ENCODE measurements around the gene ZNF385B. TPM values are rescaled to one million over a fixed set of nuclear protein-coding genes. Genes with fewer than 3 reads are reported as not detected.
A peak's percentile ranks its signal among the peaks of the same experiment; 100 is the strongest.

The ZNF385B gene
- total RNA-seq, 1 donor from 2014 or later, result 0.25 TPM

DNA sequence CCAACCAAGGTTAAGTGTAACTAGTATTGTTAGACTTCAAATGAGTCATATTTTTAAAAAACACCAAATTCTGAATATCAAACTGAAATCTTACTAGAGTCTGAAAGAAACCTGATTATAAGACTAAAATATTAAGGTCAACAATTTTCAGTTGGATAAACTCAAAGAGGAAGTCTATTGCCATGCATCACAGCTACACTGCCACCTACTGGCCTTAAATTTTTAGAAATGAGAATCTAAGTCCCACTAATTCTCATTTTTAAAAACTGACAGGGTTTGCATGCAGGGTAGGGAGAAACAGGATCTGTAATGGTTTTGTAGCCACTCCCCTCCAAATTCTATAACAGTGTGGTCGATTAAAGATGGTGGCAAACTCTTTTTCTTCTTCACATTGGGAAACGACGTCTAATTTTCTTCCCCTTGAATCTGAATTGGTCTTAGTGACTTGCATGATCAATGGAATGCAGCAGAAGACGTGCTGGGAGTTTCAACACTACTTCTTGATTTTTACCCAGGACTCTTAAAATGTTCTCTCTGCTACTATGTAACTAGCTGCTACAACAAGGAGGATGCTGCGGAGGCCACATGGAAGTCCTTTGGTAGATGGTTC lies 420.7 kb downstream of the ZNF385B start:
- H3K27me3 ChIP-seq (ENCODE audit: control insufficient read depth, insufficient read depth, low read length), result no peaks in the 10 kb centered on the region
- no peaks in the 10 kb centered on the region for H3K36me3 ChIP-seq (ENCODE audit: control insufficient read depth, insufficient read depth, low read length)
- H3K4me3 ChIP-seq (ENCODE audit: low read depth, low read length), result no peak overlapping the region
- TF ChIP-seq, protein P1, sequence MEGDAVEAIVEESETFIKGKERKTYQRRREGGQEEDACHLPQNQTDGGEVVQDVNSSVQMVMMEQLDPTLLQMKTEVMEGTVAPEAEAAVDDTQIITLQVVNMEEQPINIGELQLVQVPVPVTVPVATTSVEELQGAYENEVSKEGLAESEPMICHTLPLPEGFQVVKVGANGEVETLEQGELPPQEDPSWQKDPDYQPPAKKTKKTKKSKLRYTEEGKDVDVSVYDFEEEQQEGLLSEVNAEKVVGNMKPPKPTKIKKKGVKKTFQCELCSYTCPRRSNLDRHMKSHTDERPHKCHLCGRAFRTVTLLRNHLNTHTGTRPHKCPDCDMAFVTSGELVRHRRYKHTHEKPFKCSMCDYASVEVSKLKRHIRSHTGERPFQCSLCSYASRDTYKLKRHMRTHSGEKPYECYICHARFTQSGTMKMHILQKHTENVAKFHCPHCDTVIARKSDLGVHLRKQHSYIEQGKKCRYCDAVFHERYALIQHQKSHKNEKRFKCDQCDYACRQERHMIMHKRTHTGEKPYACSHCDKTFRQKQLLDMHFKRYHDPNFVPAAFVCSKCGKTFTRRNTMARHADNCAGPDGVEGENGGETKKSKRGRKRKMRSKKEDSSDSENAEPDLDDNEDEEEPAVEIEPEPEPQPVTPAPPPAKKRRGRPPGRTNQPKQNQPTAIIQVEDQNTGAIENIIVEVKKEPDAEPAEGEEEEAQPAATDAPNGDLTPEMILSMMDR (IDR thresholded peaks at IDR 0.05; ENCODE audit: insufficient read depth, low read length, poor library complexity, severe bottlenecking), result peak; percentile 46
- no peak for DNase-seq (ENCODE audit: low read depth)

DNA sequence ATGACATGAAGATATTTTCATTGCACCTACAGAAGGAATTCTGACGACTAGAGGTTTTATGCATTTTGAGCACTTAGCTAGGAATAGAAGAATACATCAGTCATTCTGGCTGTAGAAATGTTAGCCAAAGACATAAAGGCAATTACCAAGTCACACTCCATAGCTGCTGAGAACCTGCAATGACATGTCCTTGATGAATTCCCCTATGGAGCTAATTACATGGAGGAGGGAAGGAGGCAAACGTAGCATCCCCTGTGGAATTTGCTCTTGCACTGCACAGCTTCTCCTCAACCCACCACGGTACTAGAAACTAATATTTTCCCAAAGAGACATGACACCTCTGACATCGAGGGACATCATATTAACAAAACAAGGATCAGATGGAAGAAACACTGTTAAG lies 422.8 kb downstream of the ZNF385B start:
- H3K4me3 ChIP-seq (ENCODE audit: low read depth, low read length), result no peak overlapping the region
- TF ChIP-seq, protein P1 (IDR thresholded peaks at IDR 0.05; ENCODE audit: insufficient read depth, low read length, poor library complexity, severe bottlenecking), result no peak
- DNase-seq (ENCODE audit: low read depth), result no peak

DNA sequence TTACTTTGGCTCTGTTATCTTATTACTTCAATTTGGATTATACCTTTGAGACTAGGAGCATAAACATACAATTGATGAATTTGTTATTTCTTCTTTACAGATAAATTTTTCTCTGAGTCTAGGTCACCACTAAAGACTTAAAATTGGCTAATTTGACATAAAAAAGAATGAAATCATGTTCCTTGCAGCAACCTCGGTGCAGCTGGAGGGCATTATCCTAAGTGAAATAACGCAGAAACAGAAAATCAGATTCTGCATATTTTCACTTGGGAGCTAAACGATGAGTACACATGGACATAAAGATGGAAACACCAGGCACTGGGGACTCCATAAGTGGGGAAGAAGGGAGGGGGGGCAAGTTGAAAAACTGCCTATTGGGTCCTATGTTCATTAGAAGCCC lies 424.0 kb downstream of the ZNF385B start:
- H3K27me3 ChIP-seq (ENCODE audit: control insufficient read depth, insufficient read depth, low read length), result no peaks in the 10 kb centered on the region
- H3K4me3 ChIP-seq (ENCODE audit: low read depth, low read length), result no peak overlapping the region
- DNase-seq (ENCODE audit: low read depth), result no peak
- TF ChIP-seq, protein P1 (IDR thresholded peaks at IDR 0.05; ENCODE audit: insufficient read depth, low read length, poor library complexity, severe bottlenecking), result no peak
- H3K36me3 ChIP-seq (ENCODE audit: control insufficient read depth, insufficient read depth, low read length), result no peaks in the 10 kb centered on the region

More for the DNA sequence above, 422.8 kb downstream of the ZNF385B start:
- Histone ChIP-seq H3K36me3 (ENCODE audit: control insufficient read depth, insufficient read depth, low read length) (no peaks in the 10 kb centered on the region), H3K27me3 (ENCODE audit: control insufficient read depth, insufficient read depth, low read length) (no peaks in the 10 kb centered on the region)

DNA sequence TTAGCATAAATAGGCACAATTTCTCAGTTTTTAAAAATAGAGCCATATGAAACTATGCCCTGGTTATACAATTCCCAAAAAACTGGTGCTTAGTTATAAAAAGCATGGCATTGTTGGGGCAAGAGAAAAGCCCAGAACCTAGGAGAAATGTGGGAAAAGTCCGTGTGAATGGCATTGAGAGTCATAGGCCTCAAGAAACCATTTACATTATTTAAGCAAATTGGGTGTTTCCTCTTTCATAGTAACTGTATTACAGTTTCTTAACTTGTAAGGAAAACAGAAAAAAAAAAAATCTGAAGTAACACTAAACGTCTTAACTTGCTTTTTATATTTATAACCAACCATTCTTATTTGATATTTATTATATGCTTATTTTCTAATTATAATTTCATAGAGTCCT lies 425.8 kb downstream of the ZNF385B start:
- TF ChIP-seq, protein P1 (IDR thresholded peaks at IDR 0.05; ENCODE audit: insufficient read depth, low read length, poor library complexity, severe bottlenecking), result no peak
- H3K4me3 ChIP-seq (ENCODE audit: low read depth, low read length), result no peak overlapping the region
- no peaks in the 10 kb centered on the region for H3K36me3 ChIP-seq (ENCODE audit: control insufficient read depth, insufficient read depth, low read length)
- DNase-seq (ENCODE audit: low read depth), result no peak
- no peaks in the 10 kb centered on the region for H3K27me3 ChIP-seq (ENCODE audit: control insufficient read depth, insufficient read depth, low read length)

DNA sequence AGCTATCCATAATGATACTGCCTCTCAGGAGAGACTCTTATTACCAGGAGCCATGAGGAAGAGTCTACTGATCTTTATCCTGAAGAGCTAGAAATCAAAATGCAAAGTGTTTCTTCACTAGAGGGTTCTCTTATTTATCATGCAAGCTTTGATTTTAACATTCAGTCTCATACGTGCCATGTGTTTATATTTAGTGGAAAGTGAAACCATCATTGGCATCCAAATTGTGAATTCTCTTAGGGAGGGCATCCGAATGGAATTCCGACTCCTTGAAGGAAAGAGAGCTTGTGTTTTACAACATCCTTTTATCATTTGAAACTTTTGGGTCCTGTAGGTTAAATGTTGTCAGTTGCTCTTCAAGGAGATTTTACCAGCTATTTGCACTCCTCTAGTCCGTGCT lies 426.4 kb downstream of the ZNF385B start:
- H3K4me3 ChIP-seq (ENCODE audit: low read depth, low read length), result no peak overlapping the region
- no peak for DNase-seq (ENCODE audit: low read depth)
- no peaks in the 10 kb centered on the region for H3K36me3 ChIP-seq (ENCODE audit: control insufficient read depth, insufficient read depth, low read length)
- TF ChIP-seq, protein P1 (IDR thresholded peaks at IDR 0.05; ENCODE audit: insufficient read depth, low read length, poor library complexity, severe bottlenecking), result no peak
- no peaks in the 10 kb centered on the region for H3K27me3 ChIP-seq (ENCODE audit: control insufficient read depth, insufficient read depth, low read length)

DNA sequence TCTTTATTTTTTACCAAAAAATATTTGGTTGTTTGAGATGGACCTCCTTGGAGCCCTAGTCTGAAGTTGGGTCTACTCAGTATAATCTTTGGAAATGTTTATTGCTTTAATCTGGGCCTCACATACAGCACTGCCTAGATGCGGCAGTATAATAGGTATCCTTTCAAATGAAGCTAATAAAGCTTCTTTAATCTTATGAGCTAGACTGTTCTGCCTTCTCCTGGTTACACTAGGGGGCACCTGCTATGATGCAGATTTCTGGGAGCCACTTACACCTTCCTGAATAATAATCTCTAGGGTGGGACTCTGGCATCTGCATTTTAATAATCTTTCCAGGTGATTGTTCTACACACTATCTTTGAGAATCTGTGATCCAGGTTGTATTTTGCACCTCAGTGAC lies 427.1 kb downstream of the ZNF385B start:
- no peak overlapping the region for H3K4me3 ChIP-seq (ENCODE audit: low read depth, low read length)
- DNase-seq (ENCODE audit: low read depth), result no peak
- TF ChIP-seq, protein P1 (IDR thresholded peaks at IDR 0.05; ENCODE audit: insufficient read depth, low read length, poor library complexity, severe bottlenecking), result no peak
- H3K27me3 ChIP-seq (ENCODE audit: control insufficient read depth, insufficient read depth, low read length), result no peaks in the 10 kb centered on the region
- H3K36me3 ChIP-seq (ENCODE audit: control insufficient read depth, insufficient read depth, low read length), result no peaks in the 10 kb centered on the region

Data from kidney epithelial cell (primary cell).